Activated CD8-positive, alpha-beta T cell treated with anti-CD3 and anti-CD28 coated beads for 36 hours (primary cell): ENCODE measurements around the gene USP24. TPM values are rescaled to one million over a fixed set of nuclear protein-coding genes. Genes with fewer than 3 reads are reported as not detected.

ENCODE experiments used
- ATAC-seq: fragments of 200-7000 bp; cut with Tn5 transposase; one replicate; pipeline ENCODE4 v1.10.0; 2021; ENCODE audit warnings: mild to moderate bottlenecking, moderate library complexity
- CTCF ChIA-PET: fragments of 350-600 bp; sonication (Branson Sonifier 250); formaldehyde crosslinking; loops from one replicate; lab custom pipeline; 2021; ENCODE audit warnings: antibody characterized with exemption; lab: Charles Lee
- POLR2A ChIA-PET: fragments of 350-600 bp; sonication (Branson Sonifier 250); formaldehyde crosslinking; loops from one replicate; lab custom pipeline; 2021; ENCODE audit warnings: antibody characterized with exemption; lab: Charles Lee
- DNase-seq: peaks from one replicate; pipeline ENCODE4 v3.0.0-alpha.2; 2020
- H3K27ac Mint-ChIP-seq: one replicate; pipeline ENCODE4 v1.8.0; 2021; ENCODE audit warnings: mild to moderate bottlenecking, mixed read lengths
- H3K27me3 Mint-ChIP-seq: one replicate; pipeline ENCODE4 v1.8.0; 2021; ENCODE audit warnings: mixed read lengths
- H3K36me3 Mint-ChIP-seq: one replicate; pipeline ENCODE4 v1.8.0; 2021; ENCODE audit warnings: low read depth, mixed read lengths
- H3K4me1 Mint-ChIP-seq: one replicate; pipeline ENCODE4 v1.8.0; 2021; ENCODE audit warnings: low read depth, mixed read lengths
- H3K4me3 Mint-ChIP-seq: one replicate; pipeline ENCODE4 v1.8.0; 2021; ENCODE audit warnings: mild to moderate bottlenecking, moderate library complexity, mixed read lengths
- H3K9me3 Mint-ChIP-seq: one replicate; pipeline ENCODE4 v1.8.0; 2021; ENCODE audit warnings: mixed read lengths
- CTCF ChIP-seq: fragments of 200-600 bp; IDR thresholded peaks from one replicate; pipeline ENCODE4 v1.8.0; 2022; ENCODE audit warnings: antibody characterized with exemption, mild to moderate bottlenecking
- intact Hi-C: fragments of 100-400 bp; cut with micrococcal nuclease; formaldehyde crosslinking; loops from one replicate; pipeline ENCODE4 v1.10.0; 2022
- total RNA-seq, 2 experiments: library from RNA; stranded (reverse); gene quantifications; one replicate each; pipeline ENCODE4 v1.2.3, GENCODE V29; 2021

Gene USP24
- total RNA-seq, 2 experiments from 2014 or later: 39.4 to 47.0 TPM

GRCh38 chr1:55239548-55239947, 24.4 kb upstream of the USP24 start:
- Mint-ChIP-seq H3K9me3 (no peaks in the 10 kb centered on the region), H3K27me3 (peaks cover 1% of the 10 kb centered on the region), H3K4me1 (no peaks in the 10 kb centered on the region), H3K27ac (no peak overlapping the region), H3K36me3 (no peaks in the 10 kb centered on the region), H3K4me3 (no peak overlapping the region)
- intact Hi-C loops: no loop called here
- CTCF ChIA-PET: interaction anchor here (1.2 kb wide), 1 partner anchor 21 kb away, joined by 3 read pairs; no protein-coding TSS in a partner anchor
- TF ChIP-seq CTCF: no peak
- POLR2A ChIA-PET: no interaction called here
- no peak for ATAC-seq
- no peak for DNase-seq

GRCh38 chr1:55235722-55236121, 20.6 kb upstream of the USP24 start:
- ChIA-PET CTCF (interaction anchor here (1.6 kb wide), 1 partner anchor 23 kb away, joined by 3 read pairs; no protein-coding TSS in a partner anchor), POLR2A (interaction anchor here (1.2 kb wide), 1 partner anchor 91 kb away, joined by 4 read pairs; no protein-coding TSS in a partner anchor)
- H3K36me3 Mint-ChIP-seq: no peaks in the 10 kb centered on the region
- ATAC-seq (no peak), DNase-seq (no peak)
- H3K4me1 Mint-ChIP-seq: peaks cover 8% of the 10 kb centered on the region
- H3K27ac Mint-ChIP-seq: no peak overlapping the region
- TF ChIP-seq CTCF: no peak
- H3K9me3 Mint-ChIP-seq: no peaks in the 10 kb centered on the region
- intact Hi-C loops: no loop called here
- no peak overlapping the region for H3K4me3 Mint-ChIP-seq
- H3K27me3 Mint-ChIP-seq: peaks cover 2% of the 10 kb centered on the region

GRCh38 chr1:55234016-55234415, 18.9 kb upstream of the USP24 start:
- peaks cover 2% of the 10 kb centered on the region for H3K27me3 Mint-ChIP-seq
- no peak for ATAC-seq
- peaks cover 8% of the 10 kb centered on the region for H3K4me1 Mint-ChIP-seq
- H3K4me3 Mint-ChIP-seq: no peak overlapping the region
- no peaks in the 10 kb centered on the region for H3K9me3 Mint-ChIP-seq
- DNase-seq: no peak
- ChIA-PET CTCF (interaction anchor here (0.6 to 1.3 kb wide), 2 partner anchors 23 to 91 kb away, joined by 3 read pairs; no protein-coding TSS in a partner anchor), POLR2A (no interaction called here)
- intact Hi-C loops: no loop called here
- no peaks in the 10 kb centered on the region for H3K36me3 Mint-ChIP-seq
- no peak for TF ChIP-seq CTCF
- no peak overlapping the region for H3K27ac Mint-ChIP-seq

DNA sequence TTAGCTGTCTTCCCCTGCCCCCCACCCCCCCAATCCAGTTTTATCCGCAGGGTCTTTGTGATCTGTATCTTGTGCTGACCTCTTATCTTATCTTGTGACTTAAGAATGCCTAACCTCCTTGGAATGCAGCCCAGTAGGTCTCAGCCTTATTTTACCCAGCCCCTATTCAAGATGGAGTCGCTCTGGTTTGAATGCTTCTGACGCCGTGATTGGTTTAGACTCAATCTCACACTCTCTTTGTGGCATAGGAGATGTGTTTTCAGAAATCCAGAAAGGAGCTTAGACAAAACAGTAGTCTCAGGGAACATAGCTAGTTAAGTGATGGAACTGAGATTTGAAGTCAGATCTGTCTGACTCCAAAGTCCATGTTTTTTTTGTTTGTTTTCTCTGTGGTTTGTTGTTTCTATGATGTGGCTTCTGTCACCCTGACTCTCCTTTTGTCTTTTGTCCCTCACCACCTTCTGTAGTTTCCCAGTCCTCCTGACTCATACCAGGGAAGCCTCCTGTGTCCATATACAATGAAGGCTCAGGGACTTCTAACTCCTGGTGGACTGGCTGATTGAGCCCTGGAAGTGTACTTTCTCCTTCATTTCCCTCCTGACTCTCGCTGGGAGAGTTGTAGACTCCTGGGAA, 18.1 kb upstream of the USP24 start:
- peaks cover 2% of the 10 kb centered on the region for H3K27me3 Mint-ChIP-seq
- H3K9me3 Mint-ChIP-seq: no peaks in the 10 kb centered on the region
- no peak overlapping the region for H3K27ac Mint-ChIP-seq
- no peaks in the 10 kb centered on the region for H3K36me3 Mint-ChIP-seq
- no peak for TF ChIP-seq CTCF
- ChIA-PET CTCF (interaction anchor here (1.3 kb wide), 1 partner anchor 22 kb away, joined by 3 read pairs; no protein-coding TSS in a partner anchor), POLR2A (no interaction called here)
- intact Hi-C loops: no loop called here
- H3K4me1 Mint-ChIP-seq: peaks cover 8% of the 10 kb centered on the region
- ATAC-seq (no peak), DNase-seq (no peak)
- H3K4me3 Mint-ChIP-seq: no peak overlapping the region

- H3K27ac Mint-ChIP-seq: no peak overlapping the region
- DNase-seq: no peak
- H3K4me1 Mint-ChIP-seq: peaks cover 8% of the 10 kb centered on the region
- intact Hi-C loops: no loop called here
- H3K36me3 Mint-ChIP-seq: no peaks in the 10 kb centered on the region
- peaks cover 2% of the 10 kb centered on the region for H3K27me3 Mint-ChIP-seq
- TF ChIP-seq CTCF: no peak
- POLR2A ChIA-PET: interaction anchor here (1.5 kb wide), 1 partner anchor 14 kb away, joined by 7 read pairs; no protein-coding TSS in a partner anchor
- ATAC-seq: no peak
- CTCF ChIA-PET: interaction anchor here (1.0 to 1.3 kb wide), 3 partner anchors 13 to 22 kb away, joined by 3 read pairs; no protein-coding TSS in a partner anchor
- no peaks in the 10 kb centered on the region for H3K9me3 Mint-ChIP-seq
- H3K4me3 Mint-ChIP-seq: no peak overlapping the region
These were observed 17.4 kb upstream of the USP24 start for GRCh38 chr1:55232448-55233144.
